Kidney glomerular epithelial cell (primary cell): ENCODE data around the gene TMEM184B.

ENCODE experiments used
- DNase-seq: peaks from one replicate; lab custom pipeline; 2025; lab: John Stamatoyannopoulos, UW

TMEM184B gene

DNA sequence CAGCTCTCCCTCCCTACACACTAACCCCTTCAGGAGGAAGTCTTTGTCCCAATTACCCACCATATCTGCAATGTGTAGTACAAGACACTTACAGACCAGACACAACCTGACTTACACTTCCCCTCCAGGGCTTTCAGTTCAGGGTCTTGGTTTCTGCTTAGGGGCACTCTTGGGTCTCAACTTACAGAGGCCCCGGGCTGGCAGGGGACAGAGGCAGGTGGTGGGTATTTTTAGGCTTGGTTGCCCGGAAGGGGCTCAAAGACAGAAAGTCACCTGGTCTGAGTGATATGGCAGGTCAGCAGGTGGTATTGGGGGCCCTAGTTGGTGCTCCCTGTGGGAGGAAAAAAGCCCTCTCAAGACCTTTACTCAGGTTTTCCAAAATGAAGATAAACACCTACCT, 3.4 kb upstream of the TMEM184B start:
- DNase-seq, result no peak

DNA sequence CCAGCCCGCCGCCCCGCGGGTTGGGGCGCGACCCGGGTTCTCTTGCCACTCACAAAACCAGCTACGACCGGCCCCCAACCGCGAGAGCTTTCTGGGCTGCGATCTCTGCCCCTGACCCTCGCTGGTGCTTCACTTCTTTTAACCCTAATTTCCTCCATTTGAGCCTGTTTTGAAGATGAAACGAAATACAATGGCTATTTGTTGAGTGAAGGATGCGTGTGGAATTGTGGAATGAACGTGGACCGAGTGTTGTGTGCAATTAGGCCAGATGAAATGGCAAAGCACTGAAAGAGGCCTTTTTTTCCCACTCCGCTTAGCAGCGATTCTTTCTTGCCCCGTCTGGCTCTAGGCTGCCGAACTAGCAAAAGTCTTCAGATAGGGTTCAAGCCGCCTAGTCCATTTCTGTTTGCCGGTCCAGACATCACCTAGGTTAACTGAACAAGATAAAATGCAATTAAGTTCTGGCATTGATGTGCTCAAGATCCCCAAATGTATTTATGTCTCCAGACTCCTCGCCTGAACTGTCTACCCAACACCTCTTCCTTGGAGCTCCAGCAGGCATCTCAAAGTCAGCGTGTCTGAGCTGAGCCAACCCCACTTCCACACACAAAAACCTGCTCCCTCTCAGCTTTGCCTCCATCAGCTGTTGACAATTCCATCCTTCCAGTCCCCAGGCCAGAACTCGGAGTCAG, 471 bp upstream of the TMEM184B start:
- no peak for DNase-seq

DNA sequence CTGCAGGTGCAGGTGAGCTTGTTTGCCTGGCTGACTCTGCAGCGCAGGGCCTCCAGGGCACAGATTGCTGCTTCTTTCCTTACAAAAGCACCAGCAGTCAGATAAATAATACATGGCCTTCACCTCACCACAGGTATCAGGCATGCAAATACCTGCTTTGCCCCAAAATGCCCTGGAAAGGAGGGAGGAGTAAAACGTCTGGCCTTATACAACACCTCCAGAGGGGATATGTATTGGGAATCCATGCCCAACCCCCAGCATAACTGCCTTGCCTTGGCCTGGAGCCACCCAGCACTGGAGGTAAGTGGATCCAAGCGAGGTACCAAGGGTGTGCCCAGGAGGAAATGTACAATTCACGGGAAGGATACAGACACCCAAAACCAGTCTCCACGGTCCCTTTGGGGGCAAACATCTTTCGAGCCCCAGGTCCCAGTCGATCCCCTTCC, 860 bp downstream of the TMEM184B start:
- no peak for DNase-seq

DNA sequence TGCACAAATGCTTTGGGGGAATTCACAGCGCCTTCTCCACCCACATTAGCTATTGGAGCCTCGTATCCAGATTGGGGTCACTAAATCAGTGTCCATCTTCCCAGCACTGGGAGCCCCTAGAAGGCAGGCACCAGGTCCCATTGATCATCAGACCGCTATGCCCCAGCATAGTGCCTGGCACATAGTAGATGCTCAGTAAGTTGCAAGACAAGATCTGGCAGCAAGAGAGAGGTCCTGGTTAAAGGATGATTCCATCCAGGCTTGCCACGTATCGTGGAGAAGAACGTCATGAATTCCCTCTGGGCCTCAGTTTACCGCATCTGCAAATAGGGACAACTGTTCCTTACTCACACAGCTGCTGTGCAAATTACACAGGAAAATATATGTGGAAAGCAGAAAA, 1.7 kb downstream of the TMEM184B start:
- DNase-seq, result no peak

DNA sequence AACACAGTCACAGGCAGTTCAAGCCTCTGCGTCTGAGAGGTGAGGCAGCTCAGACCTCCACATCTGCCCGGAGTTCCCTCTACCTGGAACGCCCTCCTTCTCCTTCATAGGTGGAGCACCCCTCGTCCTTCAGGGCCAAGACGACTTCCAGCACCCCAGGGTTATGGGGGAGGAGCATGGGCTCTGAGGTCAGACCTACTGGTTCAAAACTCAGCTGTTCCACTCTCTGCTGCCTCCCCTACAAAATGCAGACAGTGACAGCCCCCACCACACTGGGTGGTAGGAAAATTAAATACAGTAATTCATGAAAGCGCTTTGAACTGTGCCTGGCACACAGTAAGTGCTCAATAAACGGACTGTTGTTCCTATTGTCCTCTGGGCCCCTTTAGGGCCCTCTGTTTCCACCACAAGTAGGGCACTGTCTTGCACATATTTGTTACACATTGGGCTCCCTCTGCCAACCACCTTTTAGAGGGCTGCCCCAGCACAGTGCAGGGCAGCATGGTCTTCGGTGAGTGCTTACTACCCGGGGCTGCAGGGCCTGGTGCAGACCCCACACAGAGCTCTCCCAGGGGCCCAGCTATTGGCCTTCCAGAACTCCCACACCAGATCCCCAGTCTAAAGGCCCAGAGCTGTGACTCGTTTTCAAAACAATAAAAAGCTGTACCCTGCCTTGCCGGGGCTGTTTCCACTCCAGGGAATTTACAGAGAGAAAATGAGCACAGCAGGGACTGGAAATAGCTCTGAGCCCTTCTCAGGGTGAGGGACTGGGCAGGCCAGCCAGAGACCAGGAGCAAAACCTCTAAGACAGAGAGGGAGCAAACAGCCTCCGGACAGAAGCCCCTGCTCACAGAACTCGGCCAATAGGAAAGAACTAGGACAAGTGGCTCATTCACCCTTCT, 2.5 kb downstream of the TMEM184B start:
- no peak for DNase-seq

DNA sequence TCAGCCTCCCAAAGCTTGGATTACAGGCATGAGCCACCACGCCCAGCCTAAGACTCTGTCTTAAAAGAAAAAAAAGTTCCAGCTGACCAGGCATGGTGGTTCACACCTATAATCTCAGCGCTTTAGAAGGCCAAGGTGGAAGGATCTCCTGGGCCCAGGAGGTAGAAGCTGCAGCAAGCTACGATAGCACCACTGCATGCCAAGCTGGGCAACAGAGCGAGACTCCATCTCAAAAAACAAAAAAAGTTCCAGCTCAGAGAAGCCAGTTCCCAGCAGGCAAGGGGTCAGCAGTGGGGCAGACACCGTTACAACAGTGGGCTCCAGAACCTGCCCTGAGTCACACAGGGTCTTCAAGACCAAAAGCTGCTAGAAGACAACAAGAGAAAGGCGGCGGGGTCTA, 3.3 kb downstream of the TMEM184B start:
- DNase-seq, result no peak

DNA sequence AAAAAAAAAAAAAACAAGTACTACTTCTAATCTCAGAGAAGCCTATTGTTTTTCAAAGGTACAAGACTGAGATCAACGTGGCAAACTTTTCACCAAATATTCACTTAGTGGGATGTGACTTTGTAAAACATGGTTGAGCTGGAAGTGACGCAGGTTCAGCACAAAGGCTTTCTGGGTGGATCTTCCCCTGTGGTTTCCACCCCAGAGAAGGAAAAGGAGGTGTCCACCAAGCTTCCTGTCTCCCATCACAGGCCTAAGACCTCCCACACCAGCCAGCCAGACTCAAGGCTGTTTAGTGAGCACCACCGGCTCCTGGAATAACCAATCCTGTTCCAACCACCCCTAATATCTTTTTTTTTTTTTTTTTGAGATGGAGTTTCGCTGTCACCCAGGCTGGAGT, 5.7 kb downstream of the TMEM184B start:
- DNase-seq, result no peak

DNA sequence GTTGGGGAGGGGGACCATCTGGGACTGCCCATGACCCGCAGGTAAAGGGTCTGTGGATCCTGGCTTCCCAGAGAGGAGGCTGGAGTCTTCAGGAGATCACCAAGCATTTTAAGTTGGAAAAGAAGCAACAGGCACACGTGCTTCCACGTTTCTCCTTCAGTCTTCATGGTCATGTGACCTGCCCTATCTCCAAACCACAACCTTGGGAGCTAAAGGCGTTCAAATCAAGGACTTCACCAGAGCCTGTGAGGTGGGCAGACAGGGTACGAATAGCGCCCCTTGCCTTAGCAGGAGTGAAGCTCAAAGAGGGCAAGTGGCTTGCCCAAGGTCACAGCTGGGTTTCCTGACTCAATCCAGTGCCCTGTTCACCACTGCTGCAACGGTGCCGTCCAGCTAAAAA, 6.7 kb downstream of the TMEM184B start:
- DNase-seq, result no peak

DNA sequence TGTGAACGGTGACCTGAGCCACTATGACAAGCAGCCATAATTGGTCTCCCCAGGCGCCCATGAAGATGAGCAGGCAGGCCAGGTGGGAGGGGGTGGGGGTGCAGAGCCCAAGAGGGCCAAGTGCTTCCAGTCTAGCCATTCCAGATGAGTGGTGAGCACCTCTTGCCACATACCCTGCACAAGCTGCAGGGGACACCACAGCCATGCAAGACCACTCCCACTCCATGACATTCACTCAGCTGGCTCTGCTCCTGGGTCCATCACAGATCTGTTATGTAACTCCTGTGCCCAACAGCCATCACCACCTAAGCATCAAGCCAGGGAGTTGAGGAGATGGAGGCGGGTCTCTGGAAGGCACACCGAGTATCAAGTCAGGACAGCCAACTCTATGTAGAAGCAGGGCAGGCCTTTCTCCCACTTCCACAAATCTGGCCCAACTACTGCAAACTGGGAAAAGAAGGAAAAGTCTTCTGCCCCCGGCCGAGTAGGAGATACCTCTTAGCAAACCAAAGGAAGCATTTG, 8.4 kb downstream of the TMEM184B start:
- DNase-seq, result no peak

DNA sequence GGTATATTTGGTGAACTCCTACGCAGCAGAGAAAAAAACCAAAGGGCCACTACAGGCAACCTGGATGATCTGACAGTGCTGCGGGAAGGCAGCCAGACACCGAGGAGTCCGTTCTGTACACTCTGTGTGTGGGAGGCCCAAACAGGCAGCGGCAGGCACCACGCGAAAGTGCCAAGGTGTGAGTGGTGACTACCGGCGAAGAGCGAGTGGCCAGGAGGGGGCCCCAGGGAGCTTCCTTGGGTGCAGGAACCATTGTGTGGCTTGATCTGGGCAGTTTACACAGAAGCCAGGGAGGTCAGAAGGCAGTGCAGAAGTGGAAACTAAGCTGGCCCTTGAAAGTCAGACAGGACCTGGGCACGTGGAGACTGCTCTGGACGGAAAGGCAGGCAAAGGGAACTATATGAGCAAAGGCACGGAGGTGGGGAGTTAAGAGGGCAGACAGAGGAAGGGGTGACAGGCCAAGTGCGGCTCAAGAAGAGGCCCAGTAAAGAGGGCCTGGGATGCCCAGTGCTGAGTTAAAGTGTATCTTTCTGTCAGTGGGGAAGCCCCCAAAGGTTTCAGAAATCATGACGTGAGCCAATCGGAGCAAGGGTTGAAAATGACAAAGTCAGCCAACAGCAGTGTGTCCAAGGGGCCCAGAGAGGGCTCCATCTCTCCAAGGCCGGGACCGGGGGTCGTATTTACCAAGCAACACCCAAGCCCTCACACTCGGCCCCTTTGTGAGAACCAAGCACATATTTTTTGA, 10.6 kb downstream of the TMEM184B start:
- no peak for DNase-seq

DNA sequence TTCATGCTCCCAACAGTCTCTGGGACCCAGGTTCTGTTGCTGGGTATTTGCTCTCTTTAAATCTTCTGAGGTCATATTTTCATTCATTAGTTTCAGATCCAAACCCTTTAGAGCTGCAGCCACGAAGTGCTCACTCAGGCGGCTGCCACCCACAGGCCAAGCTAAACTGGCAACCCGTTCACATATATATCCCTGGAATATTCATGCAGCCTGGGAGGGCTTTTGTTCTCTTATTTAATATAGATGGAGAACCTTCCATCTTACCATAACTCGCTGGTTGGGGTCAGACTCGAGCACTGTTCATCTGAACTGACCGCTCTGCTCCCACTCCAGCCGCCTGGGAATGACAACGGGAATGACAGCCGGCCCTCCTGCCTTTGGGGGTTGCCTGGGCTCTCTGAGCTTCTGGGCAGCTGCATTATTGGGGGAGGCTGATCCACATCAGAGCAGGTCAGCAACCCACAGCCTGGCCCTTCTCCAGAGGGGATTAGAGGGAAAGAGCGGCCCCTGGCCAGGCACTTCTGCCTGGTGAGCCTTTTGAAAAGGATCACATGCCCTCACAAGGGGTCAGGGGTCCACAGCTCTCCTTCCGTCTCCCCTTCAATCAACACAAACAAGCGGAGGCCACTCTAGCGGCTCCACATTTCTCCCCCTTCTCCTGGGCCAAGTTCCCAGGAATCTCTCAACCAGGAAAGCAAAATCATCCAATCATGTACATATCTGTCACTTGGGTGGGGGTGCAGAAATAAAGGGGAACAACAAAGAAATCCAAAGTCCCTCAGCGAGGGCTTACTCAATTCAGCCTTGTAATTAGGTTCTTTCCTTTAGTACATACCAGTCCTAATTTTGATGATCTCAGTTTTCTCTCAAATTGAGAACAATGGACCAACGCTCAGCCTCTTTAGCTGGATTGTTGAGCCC, 11.8 kb downstream of the TMEM184B start:
- no peak for DNase-seq

DNA sequence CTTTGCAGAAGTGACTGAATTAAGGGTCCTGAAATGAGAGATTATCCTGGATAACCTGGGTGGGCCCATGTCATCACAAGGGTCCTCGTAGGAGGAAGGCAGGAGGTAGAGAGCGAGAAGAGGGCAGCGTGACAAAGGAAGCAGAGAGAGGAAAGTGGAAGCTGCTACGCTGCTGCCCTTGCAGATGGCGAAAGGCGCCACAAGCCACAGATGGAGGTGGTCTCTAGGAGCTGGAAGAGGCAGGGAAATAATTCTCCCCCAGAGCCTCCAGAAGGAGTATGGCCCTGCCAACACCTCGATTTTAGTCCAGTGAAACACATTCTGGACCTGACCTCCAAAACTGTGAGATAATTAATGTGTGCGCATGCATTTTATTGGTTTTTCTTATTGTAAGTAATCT, 13.4 kb downstream of the TMEM184B start:
- no peak for DNase-seq

DNA sequence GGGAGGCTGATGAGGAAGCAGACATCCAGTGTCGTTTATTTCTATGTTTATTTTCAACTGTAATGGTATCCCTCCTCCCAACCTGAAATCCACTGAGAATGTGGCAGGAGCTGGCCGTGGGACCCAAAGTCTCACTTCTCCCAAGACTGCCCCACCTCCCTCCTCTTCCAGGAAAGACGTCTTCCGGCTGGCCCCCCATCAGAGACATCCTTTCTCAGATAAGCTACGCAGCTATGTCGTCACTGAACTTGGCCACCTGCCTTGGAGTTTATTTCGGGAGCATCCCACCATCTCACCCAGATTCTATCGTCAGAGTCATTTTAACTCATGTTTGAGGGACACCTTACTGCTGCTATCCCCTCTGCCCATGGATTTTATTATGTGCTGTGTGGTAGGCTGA, 13.9 kb downstream of the TMEM184B start:
- no peak for DNase-seq

DNA sequence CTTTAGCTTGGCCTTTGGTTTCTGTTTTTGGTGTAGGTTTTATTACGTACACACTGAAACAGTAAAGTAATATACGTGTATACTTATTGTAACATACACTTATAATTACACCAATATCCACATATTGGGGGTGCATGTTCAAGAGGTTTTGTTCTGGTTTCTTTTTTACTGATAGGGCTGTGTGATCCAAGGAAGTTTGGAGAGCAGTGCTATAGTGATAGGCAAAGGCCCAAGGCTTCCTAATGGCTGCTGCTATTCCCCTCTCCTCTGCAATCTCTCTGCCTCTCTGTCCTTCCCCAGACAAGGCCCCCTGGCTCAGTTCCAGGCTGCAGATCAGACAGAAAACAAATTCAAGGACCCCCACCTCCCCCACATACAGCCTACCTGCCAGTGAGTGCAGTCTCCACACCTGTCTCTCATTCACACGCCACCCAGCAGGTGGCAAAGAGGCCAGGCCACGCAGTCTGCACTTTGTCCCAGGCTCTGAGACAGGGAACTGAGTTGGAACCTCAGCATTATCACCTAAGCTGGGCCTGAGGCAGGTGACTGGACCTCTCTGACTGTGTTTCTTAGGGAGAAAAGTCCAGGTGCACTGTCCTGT, 15.1 kb downstream of the TMEM184B start:
- no peak for DNase-seq

DNA sequence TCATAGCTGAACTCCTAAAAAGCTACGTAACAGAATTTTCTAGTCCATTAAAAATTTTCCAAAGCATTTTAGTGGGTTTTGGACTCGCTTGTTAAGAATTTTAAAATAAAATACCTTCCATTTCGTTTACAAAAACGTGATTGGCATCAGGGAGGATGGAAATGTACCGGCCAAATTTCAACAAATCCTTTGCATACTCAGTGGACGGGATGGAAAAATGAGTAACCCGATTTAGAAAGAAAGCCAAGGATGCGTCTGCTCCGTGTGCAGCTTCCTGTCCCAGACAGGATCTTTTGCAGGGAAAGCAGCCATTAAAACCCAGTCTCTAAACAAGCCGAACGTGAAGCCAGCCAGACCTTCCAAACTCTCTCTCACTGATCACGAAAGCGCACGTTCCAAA, 15.6 kb downstream of the TMEM184B start:
- DNase-seq, result no peak

DNA sequence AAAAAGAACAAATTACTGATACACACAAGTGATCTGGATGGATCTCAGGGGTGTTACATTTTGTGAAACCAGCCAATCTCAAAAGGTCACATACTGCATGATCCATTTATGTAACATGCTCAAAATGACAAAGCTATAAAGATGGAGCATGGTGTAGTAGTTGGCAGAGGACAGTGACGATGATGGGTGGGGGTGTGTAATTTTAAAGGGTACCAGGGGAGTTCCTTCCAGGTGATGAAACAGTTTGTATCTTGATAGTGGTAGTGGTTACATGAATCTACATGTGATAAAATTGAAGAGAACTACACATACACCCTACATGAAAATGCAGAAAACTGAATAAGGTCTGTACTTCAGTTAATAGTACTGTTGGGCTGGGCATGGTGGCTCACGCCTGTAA, 17.1 kb downstream of the TMEM184B start:
- no peak for DNase-seq

DNA sequence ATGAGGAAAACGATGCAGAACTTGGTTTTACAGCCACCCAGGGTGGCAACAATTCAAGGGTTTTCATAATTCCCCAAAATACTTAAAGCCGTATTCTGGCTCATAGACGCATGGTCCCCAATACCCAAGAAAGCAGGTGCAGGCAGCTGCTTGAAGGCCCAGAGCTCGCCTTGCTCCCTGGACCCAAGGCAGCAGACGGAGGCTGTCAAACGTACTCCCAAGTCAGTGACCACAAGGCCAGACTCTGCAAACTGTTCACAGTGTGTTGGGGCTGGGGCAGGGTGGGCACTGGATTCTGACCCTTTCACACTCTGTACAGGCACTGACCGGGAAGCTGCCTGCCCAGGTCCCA, 21.5 kb downstream of the TMEM184B start:
- no peak for DNase-seq

DNA sequence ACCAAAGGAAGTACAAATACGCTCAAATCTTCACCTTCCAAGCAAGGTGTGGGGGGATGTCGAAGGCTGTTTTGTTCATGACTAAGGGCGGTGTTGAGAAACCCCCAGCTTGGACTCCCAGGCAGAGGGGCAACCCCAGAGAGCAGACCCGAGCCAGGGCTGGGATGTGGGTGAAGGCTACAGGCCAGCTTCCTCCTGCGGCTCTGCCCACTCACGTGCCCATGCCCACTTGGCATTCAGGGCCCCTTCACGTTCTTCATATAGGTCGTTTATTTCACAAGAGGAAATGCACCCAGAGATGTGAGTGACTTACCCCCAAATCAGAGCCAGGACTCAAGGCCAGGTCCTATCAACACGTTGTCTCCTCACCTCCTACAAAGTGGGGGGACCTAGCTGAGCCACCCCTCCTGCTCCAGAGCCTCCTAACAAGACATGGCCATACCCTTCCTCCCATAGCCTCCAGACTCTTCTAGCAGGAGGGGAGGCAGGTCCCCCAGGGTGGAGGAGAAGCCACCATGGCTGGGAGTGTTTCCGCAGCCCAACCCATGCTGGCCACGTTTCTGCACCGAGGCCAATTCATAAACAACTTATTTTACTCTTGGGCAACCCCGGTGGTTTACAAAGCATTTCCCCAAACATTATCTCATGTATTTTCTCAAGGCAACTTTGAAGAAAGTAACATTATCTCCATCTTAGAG, 22.0 kb downstream of the TMEM184B start:
- no peak for DNase-seq

DNA sequence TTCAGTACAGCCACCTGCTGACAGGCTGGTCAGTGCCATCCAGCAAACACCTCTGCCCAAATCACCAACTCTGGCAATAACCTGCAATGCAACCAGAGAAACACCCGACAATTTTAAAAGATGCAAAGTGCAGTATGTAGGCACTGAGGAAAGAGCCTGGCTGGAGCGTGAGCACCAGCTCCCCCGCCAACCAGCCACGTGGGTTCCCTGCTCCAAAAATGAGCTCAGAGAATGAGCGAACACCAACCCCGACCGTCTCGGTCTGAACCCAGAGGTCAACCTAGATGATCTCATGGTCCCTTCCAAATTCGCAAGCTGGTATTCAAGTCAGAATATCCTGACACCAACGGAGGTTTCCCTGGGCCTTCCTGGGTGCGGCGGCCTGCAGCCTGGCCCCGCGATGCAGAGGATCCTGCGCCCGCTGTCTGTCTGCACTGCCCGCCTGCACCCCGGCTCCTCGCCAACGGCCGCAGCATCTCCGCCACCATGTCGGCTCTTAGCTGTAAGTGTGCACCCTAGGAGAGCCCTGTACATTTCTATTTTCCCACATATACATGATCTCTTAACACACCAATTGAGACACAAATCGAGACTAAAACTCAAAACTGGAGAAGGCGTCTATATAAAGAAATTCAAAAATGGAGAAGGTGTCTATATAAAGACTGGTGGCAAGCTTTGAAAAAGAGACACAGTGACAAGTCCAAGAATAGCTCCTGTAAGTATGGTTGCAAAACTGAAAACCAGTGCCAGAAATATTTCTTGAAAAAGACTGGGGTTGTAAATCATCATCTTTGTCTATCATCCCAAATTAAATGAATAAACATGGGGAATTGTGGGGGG, 22.8 kb downstream of the TMEM184B start:
- DNase-seq, result no peak

DNA sequence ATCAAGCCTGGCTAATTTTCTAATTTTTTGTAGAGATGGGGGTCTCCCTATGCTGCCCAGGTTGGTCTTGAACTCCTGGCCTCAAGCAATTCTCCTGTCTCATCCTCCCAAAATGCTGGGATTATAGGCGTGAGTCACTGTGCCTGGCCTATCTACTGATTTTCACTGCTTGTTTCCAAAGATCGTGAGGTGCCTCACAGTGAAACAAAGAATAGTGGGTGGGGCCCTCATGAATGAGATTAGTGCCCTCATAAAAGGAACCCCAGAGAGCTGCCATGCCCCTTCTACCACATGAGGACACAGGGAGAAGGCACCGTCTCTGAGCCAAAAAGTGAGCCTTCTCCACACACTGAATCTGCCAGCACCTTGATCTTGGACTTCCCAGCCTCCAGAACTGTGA, 23.5 kb downstream of the TMEM184B start:
- DNase-seq, result no peak
